GM12878 (cell line): ENCODE measurements around the gene CROT. TPM values are rescaled to one million over a fixed set of nuclear protein-coding genes. Genes with fewer than 3 reads are reported as not detected.

ENCODE experiments used
- ATAC-seq: fragments of 200-7000 bp; cut with Tn5 transposase; 3 replicates; pipeline ENCODE4 v1.9.1; 2020; ENCODE audit warnings: mild to moderate bottlenecking, moderate library complexity
- BruUV-seq: library from RNA; stranded (reverse); fragments of 400-500 nt; replicated peaks from 2 replicates; lab custom pipeline; 2021; lab: Mats Ljungman, UMichigan
- CTCF ChIA-PET: fragments of 300-600 bp; sonication (Branson Sonifier 250); formaldehyde crosslinking; extraction: SDS; loops from one replicate; lab custom pipeline; 2021; ENCODE audit warnings: inconsistent platforms; lab: Yijun Ruan, JAX
- POLR2A ChIA-PET: fragments of 350-600 bp; formaldehyde crosslinking; extraction: SDS; loops from one replicate; lab custom pipeline; 2021; ENCODE audit warnings: inconsistent platforms; lab: Charles Lee
- RAD21 ChIA-PET: fragments of 300-600 bp; sonication (Branson Sonifier 250); formaldehyde crosslinking; loops from one replicate; lab custom pipeline; 2023; ENCODE audit warnings: antibody characterized with exemption; ENCODE audit not compliant: unreplicated experiment; lab: Charles Lee
- SMC1A ChIA-PET: fragments of 300-600 bp; sonication (Branson Sonifier 250); formaldehyde crosslinking; loops from one replicate; lab custom pipeline; 2023; ENCODE audit not compliant: unreplicated experiment, uncharacterized antibody; lab: Charles Lee
- DNase-seq: peaks from one replicate; pipeline ENCODE4 v3.0.0-alpha.2; 2011; ENCODE audit warnings: low read depth, low spot score
- FAIRE-seq: peaks from 3 replicates; lab custom pipeline; 2011; peaks lifted over from hg19 to GRCh38; lab: Jason Lieb, UNC
- H2AFZ ChIP-seq: 2 replicates; pipeline ENCODE4 v1.6.0; 2011; ENCODE audit warnings: low read depth, low read length, control low read depth; ENCODE audit not compliant: control insufficient read depth
- H3K27ac ChIP-seq: 2 replicates; pipeline ENCODE4 v1.5.1; 2011; ENCODE audit warnings: control low read depth; ENCODE audit not compliant: control insufficient read depth, insufficient read depth
- H3K27me3 ChIP-seq, 2 experiments: replicated peaks in 1 of 2; 2 replicates each; pipeline versions ENCODE4 v1.6.0 to v1.6.1; 2011; ENCODE audit warnings: low read length in 1 of 2; ENCODE audit not compliant: control insufficient read depth in 2 of 2, insufficient read depth in 2 of 2
- H3K36me3 ChIP-seq, 2 experiments: 2 replicates each; pipeline ENCODE4 v1.5.1; 2011; ENCODE audit warnings: low read length in 1 of 2; ENCODE audit not compliant: control insufficient read depth in 2 of 2, insufficient read depth in 2 of 2
- H3K4me1 ChIP-seq: 2 replicates; pipeline ENCODE4 v1.6.1; 2011; ENCODE audit warnings: mild to moderate bottlenecking, low read length, moderate library complexity, mixed read lengths; ENCODE audit not compliant: control insufficient read depth, insufficient read depth
- H3K4me2 ChIP-seq: 2 replicates; pipeline ENCODE4 v1.6.0; 2011; ENCODE audit warnings: control low read depth; ENCODE audit not compliant: control insufficient read depth, insufficient read depth
- H3K4me3 ChIP-seq: fragments of 200-600 bp; sonication (generic); 2 replicates; pipeline ENCODE4 v1.5.1; 2016
- H3K79me2 ChIP-seq: 2 replicates; pipeline ENCODE4 v1.6.0; 2011; ENCODE audit warnings: low read length; ENCODE audit not compliant: control insufficient read depth, insufficient read depth
- H3K9ac ChIP-seq: 2 replicates; pipeline ENCODE4 v1.8.0; 2011; ENCODE audit warnings: low read length, control low read depth, mixed read lengths; ENCODE audit not compliant: control insufficient read depth, insufficient read depth
- H3K9me3 ChIP-seq: replicated peaks from 3 replicates; pipeline ENCODE4 v1.5.1; 2011; ENCODE audit warnings: mild to moderate bottlenecking, low read length; ENCODE audit not compliant: control insufficient read depth, insufficient read depth
- H4K20me1 ChIP-seq: 2 replicates; pipeline ENCODE4 v1.6.0; 2011; ENCODE audit not compliant: control insufficient read depth, insufficient read depth
- CUX1 ChIP-seq: IDR thresholded peaks from 2 replicates; pipeline ENCODE4 v1.6.1; 2012; ENCODE audit warnings: improper control_type of control experiment, low read depth, low read length; ENCODE audit not compliant: insufficient replicate concordance
- HDGF ChIP-seq: fragments of 450-650 bp; IDR thresholded peaks from 2 replicates; pipeline ENCODE4 v1.6.1; 2016; ENCODE audit warnings: antibody characterized with exemption
- PKNOX1 ChIP-seq: fragments of 450-650 bp; IDR thresholded peaks from 2 replicates; pipeline ENCODE4 v1.6.1; 2016; ENCODE audit warnings: mild to moderate bottlenecking
- ZNF24 ChIP-seq: fragments of 450-650 bp; IDR thresholded peaks from 2 replicates; pipeline ENCODE4 v1.6.1; 2017; ENCODE audit warnings: antibody characterized with exemption, mild to moderate bottlenecking
- WGBS: methylation state at CpG from one replicate; pipeline ENCODE4 v1.1.6; 2016; ENCODE audit warnings: low lambda C conversion rate; ENCODE audit not compliant: insufficient replicate concordance, insufficient coverage; ENCODE audit errors: missing lambda C conversion rate; 5-methylcytosine and 5-hydroxymethylcytosine counted together
- in situ Hi-C: fragments of 300-500 bp; cut with MboI; formaldehyde crosslinking; loops from 9 replicates; pipeline ENCODE4 v1.14.3; 2018; ENCODE audit warnings: mixed read lengths
- intact Hi-C: fragments of 100-400 bp; cut with micrococcal nuclease; formaldehyde crosslinking; loops from one replicate; pipeline ENCODE4 v1.14.2; 2022; ENCODE audit not compliant: unreplicated experiment
- polyA plus RNA-seq, 11 experiments: library from polyadenylated mRNA; depleted of rRNA in 4 of 11; unstranded in 6 of 11; stranded (reverse) in 5 of 11; fragments of >200 nt; fragmentation: Nextera tagmentation in 4 of 11; fragmentation: Illumina TruSeq in 1 of 11; extraction: Ambion mirVana in 4 of 11; extraction: Trizol in 1 of 11; gene quantifications; 1 replicate in 1 of 11; 2 replicates in 10 of 11; pipeline versions ENCODE4 v1.2.1 to v1.2.3, GENCODE V29; 2011 to 2016; ENCODE audit warnings: inconsistent platforms in 2 of 11, missing spikeins in 2 of 11, low read depth in 1 of 11
- total RNA-seq, 4 experiments: library from RNA; depleted of rRNA in 3 of 4; stranded (reverse); fragments of >200 nt in 3 of 4; fragmentation: Illumina TruSeq in 1 of 4; extraction: Trizol in 1 of 4; gene quantifications; 2 replicates each; pipeline versions ENCODE4 v1.2.1 to v1.2.3, GENCODE V29; 2013 to 2021
- TF ChIP-seq, protein P1 (sequence below): fragments of 450-650 bp; IDR thresholded peaks from 2 replicates; pipeline ENCODE4 v1.6.1; 2018; ENCODE audit warnings: mild to moderate bottlenecking, low read depth, moderate library complexity; ENCODE audit not compliant: partially characterized antibody
- TF ChIP-seq, protein P2 (sequence below): IDR thresholded peaks from 2 replicates; pipeline ENCODE4 v1.6.1; 2012; ENCODE audit warnings: low read length, inconsistent platforms

The CROT gene
- total and polyA plus RNA-seq, 10 of the 15 experiments (the other 5 are each of a cell fraction or from before 2014, with no cell fraction given) = 5.5 to 15.9 (median 12.1) TPM

DNA sequence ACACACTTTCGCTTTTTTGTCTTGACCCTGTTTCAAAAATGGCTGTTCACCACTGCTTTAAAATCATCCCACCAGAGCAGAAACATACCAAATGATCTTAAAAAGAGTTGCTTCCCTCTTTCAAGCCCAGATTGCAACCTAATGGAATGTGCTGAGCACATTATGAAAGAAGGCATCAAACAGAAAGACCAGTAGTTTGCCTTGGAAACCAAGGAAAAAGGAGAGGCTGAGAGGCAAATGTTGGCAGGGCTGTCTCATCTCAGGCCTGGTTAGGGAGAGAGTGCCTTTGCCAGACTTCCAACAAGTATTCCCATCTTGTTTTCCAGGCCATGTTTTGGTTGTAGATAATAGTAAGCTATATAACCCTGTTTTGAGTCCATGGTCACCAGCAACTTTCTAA lies 65.7 kb downstream of the CROT start:
- Histone ChIP-seq H3K4me3 (no peak overlapping the region), H4K20me1 (no peaks in the 10 kb centered on the region), H3K36me3 (no peaks in the 10 kb centered on the region), H3K9me3 (no peaks in the 10 kb centered on the region), H3K4me2 (no peak overlapping the region), H3K27me3 (no peaks in the 10 kb centered on the region), H3K9ac (no peak overlapping the region), H3K4me1 (no peaks in the 10 kb centered on the region), H3K79me2 (no peaks in the 10 kb centered on the region), H2AFZ (no peak overlapping the region), H3K27ac (no peak overlapping the region)
- DNase-seq = no peak
- ATAC-seq = no peak
- RAD21 ChIA-PET = interaction anchor here (1.1 kb wide), 1 partner anchor 473 kb away, joined by 3 read pairs; no protein-coding TSS in a partner anchor
- CTCF ChIA-PET = interaction anchor here (0.8 to 11.2 kb wide), 5 partner anchors 8 to 103 kb away, joined by 3 to 296 read pairs (median 4); no protein-coding TSS in a partner anchor
- WGBS = 100% methylated on average over 1 of the region's 1 CpG
- FAIRE-seq = no peak
- POLR2A ChIA-PET = no interaction called here
- SMC1A ChIA-PET = interaction anchor here (11.1 kb wide), 1 partner anchor 96 kb away, joined by 260 read pairs; no protein-coding TSS in a partner anchor
- no TSS peak for BruUV-seq
- intact Hi-C loops (no loop called here), in situ Hi-C loops (loop anchor here (25.0 kb wide), 1 partner anchor 474 kb away; no protein-coding TSS in a partner anchor)
- no peak for TF ChIP-seq CUX1
- no peak for TF ChIP-seq HDGF
- no peak for TF ChIP-seq ZNF24
- TF ChIP-seq, protein P1, sequence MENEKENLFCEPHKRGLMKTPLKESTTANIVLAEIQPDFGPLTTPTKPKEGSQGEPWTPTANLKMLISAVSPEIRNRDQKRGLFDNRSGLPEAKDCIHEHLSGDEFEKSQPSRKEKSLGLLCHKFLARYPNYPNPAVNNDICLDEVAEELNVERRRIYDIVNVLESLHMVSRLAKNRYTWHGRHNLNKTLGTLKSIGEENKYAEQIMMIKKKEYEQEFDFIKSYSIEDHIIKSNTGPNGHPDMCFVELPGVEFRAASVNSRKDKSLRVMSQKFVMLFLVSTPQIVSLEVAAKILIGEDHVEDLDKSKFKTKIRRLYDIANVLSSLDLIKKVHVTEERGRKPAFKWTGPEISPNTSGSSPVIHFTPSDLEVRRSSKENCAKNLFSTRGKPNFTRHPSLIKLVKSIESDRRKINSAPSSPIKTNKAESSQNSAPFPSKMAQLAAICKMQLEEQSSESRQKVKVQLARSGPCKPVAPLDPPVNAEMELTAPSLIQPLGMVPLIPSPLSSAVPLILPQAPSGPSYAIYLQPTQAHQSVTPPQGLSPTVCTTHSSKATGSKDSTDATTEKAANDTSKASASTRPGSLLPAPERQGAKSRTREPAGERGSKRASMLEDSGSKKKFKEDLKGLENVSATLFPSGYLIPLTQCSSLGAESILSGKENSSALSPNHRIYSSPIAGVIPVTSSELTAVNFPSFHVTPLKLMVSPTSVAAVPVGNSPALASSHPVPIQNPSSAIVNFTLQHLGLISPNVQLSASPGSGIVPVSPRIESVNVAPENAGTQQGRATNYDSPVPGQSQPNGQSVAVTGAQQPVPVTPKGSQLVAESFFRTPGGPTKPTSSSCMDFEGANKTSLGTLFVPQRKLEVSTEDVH = no peak
- TF ChIP-seq, protein P2, sequence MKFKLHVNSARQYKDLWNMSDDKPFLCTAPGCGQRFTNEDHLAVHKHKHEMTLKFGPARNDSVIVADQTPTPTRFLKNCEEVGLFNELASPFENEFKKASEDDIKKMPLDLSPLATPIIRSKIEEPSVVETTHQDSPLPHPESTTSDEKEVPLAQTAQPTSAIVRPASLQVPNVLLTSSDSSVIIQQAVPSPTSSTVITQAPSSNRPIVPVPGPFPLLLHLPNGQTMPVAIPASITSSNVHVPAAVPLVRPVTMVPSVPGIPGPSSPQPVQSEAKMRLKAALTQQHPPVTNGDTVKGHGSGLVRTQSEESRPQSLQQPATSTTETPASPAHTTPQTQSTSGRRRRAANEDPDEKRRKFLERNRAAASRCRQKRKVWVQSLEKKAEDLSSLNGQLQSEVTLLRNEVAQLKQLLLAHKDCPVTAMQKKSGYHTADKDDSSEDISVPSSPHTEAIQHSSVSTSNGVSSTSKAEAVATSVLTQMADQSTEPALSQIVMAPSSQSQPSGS = no peak
- no peak for TF ChIP-seq PKNOX1
